T47D (cell line): ENCODE measurements around the gene PRR5L.
A peak's percentile ranks its signal among the peaks of the same experiment; 100 is the strongest.

ENCODE experiments used
- DNase-seq, 2 experiments: peaks; one replicate each; pipeline versions ENCODE4 v3.0.0 to v3.0.0-alpha.2; 2011 to 2012; ENCODE audit warnings: low read depth in 1 of 2, low spot score in 1 of 2
- JUND ChIP-seq: IDR thresholded peaks from 2 replicates; pipeline ENCODE4 v1.6.1; 2012; ENCODE audit warnings: low read depth
- in situ Hi-C: cut with HindIII; loops from 2 replicates; pipeline ENCODE4 v1.10.0; 2016; ENCODE audit warnings: low sequenced_read_pairs, low pct_unique_long_range_greater_than_20kb

PRR5L gene

GRCh38 chr11:36372101-36372771 lies 76.1 kb downstream of the PRR5L start:
- in situ Hi-C loops, result no loop called here
- no peak for TF ChIP-seq JUND
- DNase-seq, result no peak

- TF ChIP-seq JUND, result no peak
- no peak for DNase-seq
- in situ Hi-C loops, result no loop called here
Observed at GRCh38 chr11:36373016-36374010, 77.2 kb downstream of the PRR5L start.

GRCh38 chr11:36374726-36375125 lies 78.6 kb downstream of the PRR5L start:
- no peak for DNase-seq
- TF ChIP-seq JUND, result no peak
- in situ Hi-C loops, result no loop called here

GRCh38 chr11:36375353-36376008 lies 79.4 kb downstream of the PRR5L start:
- DNase-seq, result no peak
- no peak for TF ChIP-seq JUND
- in situ Hi-C loops, result no loop called here

- DNase-seq, result peak; percentile 26 to 35
- in situ Hi-C loops, result no loop called here
- no peak for TF ChIP-seq JUND
Observed at GRCh38 chr11:36376009-36376887, 80.2 kb downstream of the PRR5L start.

GRCh38 chr11:36376888-36377758 lies 81.0 kb downstream of the PRR5L start:
- TF ChIP-seq JUND, result no peak
- no peak for DNase-seq
- in situ Hi-C loops, result no loop called here

- in situ Hi-C loops, result no loop called here
- TF ChIP-seq JUND, result no peak
- no peak for DNase-seq
Observed at GRCh38 chr11:36377759-36378564, 81.9 kb downstream of the PRR5L start.

GRCh38 chr11:36379653-36380052 lies 83.6 kb downstream of the PRR5L start:
- no peak for TF ChIP-seq JUND
- in situ Hi-C loops, result no loop called here
- no peak for DNase-seq

- no peak for DNase-seq
- no peak for TF ChIP-seq JUND
- in situ Hi-C loops, result no loop called here
Observed at GRCh38 chr11:36380296-36381014, 84.4 kb downstream of the PRR5L start.

GRCh38 chr11:36381015-36381360 lies 84.9 kb downstream of the PRR5L start:
- no peak for TF ChIP-seq JUND
- in situ Hi-C loops, result no loop called here
- DNase-seq, result no peak
